Measurements from ENCODE around the gene CCDC170.
A peak's percentile ranks its signal among the peaks of the same experiment; 100 is the strongest.
"Not testable (repeated sequence)": the region's sequence is repeated elsewhere in the genome, so short reads cannot be mapped to it uniquely, and the experiment has no call there.

The CCDC170 gene

GRCh38 chr6:151493161-151493803 lies 535 bp upstream of the CCDC170 start:
- no peak for FAIRE-seq
- no peak for DNase-seq (ENCODE audit: insufficient read length, low spot score)

GRCh38 chr6:151494235-151494935 lies 568 bp downstream of the CCDC170 start:
- FAIRE-seq = no peak
- DNase-seq (ENCODE audit: insufficient read length, low spot score) = no peak

- no peak for DNase-seq (ENCODE audit: insufficient read length, low spot score)
- no peak for FAIRE-seq
Measured at GRCh38 chr6:151494936-151495320, 1.1 kb downstream of the CCDC170 start.

- FAIRE-seq = no peak
- DNase-seq (ENCODE audit: insufficient read length, low spot score) = no peak
Measured at GRCh38 chr6:151495380-151495779, 1.6 kb downstream of the CCDC170 start.

GRCh38 chr6:151497905-151498304 lies 4.1 kb downstream of the CCDC170 start:
- FAIRE-seq = no peak
- DNase-seq (ENCODE audit: insufficient read length, low spot score) = no peak

GRCh38 chr6:151498327-151498726 lies 4.5 kb downstream of the CCDC170 start:
- FAIRE-seq (no peak), DNase-seq (ENCODE audit: insufficient read length, low spot score) (no peak)

GRCh38 chr6:151499551-151499950 lies 5.7 kb downstream of the CCDC170 start:
- FAIRE-seq = no peak
- no peak for DNase-seq (ENCODE audit: insufficient read length, low spot score)

- FAIRE-seq (no peak), DNase-seq (ENCODE audit: insufficient read length, low spot score) (no peak)
Measured at GRCh38 chr6:151501511-151502136, 7.8 kb downstream of the CCDC170 start.

GRCh38 chr6:151502499-151502898 lies 8.7 kb downstream of the CCDC170 start:
- DNase-seq (ENCODE audit: insufficient read length, low spot score) (peak; percentile 28), FAIRE-seq (no peak)

- DNase-seq (ENCODE audit: insufficient read length, low spot score) (no peak), FAIRE-seq (no peak)
Measured at GRCh38 chr6:151506761-151507160, 12.9 kb downstream of the CCDC170 start.

- DNase-seq (ENCODE audit: insufficient read length, low spot score) (no peak), FAIRE-seq (no peak)
Measured at GRCh38 chr6:151509048-151509447, 15.2 kb downstream of the CCDC170 start.

GRCh38 chr6:151512481-151512880 lies 18.7 kb downstream of the CCDC170 start:
- no peak for DNase-seq (ENCODE audit: insufficient read length, low spot score)
- no peak for FAIRE-seq

- DNase-seq (ENCODE audit: insufficient read length, low spot score) = no peak
- no peak for FAIRE-seq
Measured at GRCh38 chr6:151514000-151514730, 20.3 kb downstream of the CCDC170 start.

- FAIRE-seq; DNase-seq (ENCODE audit: insufficient read length, low spot score): not testable (repeated sequence)
Measured at GRCh38 chr6:151518992-151519391, 25.2 kb downstream of the CCDC170 start.

GRCh38 chr6:151523034-151523433 lies 29.2 kb downstream of the CCDC170 start:
- DNase-seq (ENCODE audit: insufficient read length, low spot score) (no peak), FAIRE-seq (no peak)

- DNase-seq (ENCODE audit: insufficient read length, low spot score) (no peak), FAIRE-seq (no peak)
Measured at GRCh38 chr6:151524059-151524458, 30.2 kb downstream of the CCDC170 start.

- DNase-seq (ENCODE audit: insufficient read length, low spot score) = no peak
- FAIRE-seq = no peak
Measured at GRCh38 chr6:151534576-151534975, 40.8 kb downstream of the CCDC170 start.

GRCh38 chr6:151535476-151536187 lies 41.8 kb downstream of the CCDC170 start:
- no peak for FAIRE-seq
- no peak for DNase-seq (ENCODE audit: insufficient read length, low spot score)

GRCh38 chr6:151536188-151536479 lies 42.3 kb downstream of the CCDC170 start:
- FAIRE-seq (no peak), DNase-seq (ENCODE audit: insufficient read length, low spot score) (no peak)

- DNase-seq (ENCODE audit: insufficient read length, low spot score) = no peak
- no peak for FAIRE-seq
Measured at GRCh38 chr6:151537556-151537955, 43.7 kb downstream of the CCDC170 start.

Data from HTR-8/SVneo (cell line).